Gastrocnemius medialis (tissue), 4 donors: ENCODE measurements around the gene USP9Y.

ENCODE experiments used
- POLR2A ChIP-seq, 2 donors: fragments of 450-650 bp; IDR thresholded peaks; one replicate each; pipeline ENCODE4 v1.6.1; 2017; ENCODE audit warnings: antibody characterized with exemption in 2 of 2, mild to moderate bottlenecking in 2 of 2, moderate library complexity in 2 of 2
- TF ChIP-seq, protein P1 (sequence below), 5 experiments: fragments of 450-650 bp in 3 of 5; fragments of 200-600 bp in 2 of 5; sonication (generic) in 2 of 5; IDR thresholded peaks in 4 of 5; conservative IDR thresholded peaks in 1 of 5; 1 replicate in 4 of 5; 2 replicates in 1 of 5; pipeline ENCODE4 v1.5.1; 2016 to 2019; ENCODE audit warnings: antibody characterized with exemption in 5 of 5, mild to moderate bottlenecking in 3 of 5, moderate library complexity in 3 of 5

DNA sequence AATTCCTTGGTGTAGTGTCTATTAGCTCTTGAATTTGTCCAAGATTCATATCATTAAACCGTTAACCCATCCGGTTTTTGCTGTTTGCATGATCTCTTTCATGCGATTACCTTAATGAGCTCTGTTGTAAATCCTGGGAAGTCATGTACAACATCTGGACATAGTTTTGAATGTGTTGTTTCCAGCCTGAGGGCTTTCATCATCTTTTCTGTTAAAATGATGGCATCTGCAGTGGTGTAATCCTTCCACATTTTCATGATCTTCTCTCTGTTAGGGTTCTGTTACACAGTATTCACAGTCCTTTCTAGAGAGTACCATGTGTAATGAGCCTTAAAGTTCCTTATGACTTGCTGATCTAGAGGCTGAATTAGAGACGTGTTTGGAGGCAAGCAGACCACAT is 64.9 kb downstream of the USP9Y start:
- no peak for TF ChIP-seq POLR2A (IDR thresholded peaks at IDR 0.05)
- TF ChIP-seq, protein P1, sequence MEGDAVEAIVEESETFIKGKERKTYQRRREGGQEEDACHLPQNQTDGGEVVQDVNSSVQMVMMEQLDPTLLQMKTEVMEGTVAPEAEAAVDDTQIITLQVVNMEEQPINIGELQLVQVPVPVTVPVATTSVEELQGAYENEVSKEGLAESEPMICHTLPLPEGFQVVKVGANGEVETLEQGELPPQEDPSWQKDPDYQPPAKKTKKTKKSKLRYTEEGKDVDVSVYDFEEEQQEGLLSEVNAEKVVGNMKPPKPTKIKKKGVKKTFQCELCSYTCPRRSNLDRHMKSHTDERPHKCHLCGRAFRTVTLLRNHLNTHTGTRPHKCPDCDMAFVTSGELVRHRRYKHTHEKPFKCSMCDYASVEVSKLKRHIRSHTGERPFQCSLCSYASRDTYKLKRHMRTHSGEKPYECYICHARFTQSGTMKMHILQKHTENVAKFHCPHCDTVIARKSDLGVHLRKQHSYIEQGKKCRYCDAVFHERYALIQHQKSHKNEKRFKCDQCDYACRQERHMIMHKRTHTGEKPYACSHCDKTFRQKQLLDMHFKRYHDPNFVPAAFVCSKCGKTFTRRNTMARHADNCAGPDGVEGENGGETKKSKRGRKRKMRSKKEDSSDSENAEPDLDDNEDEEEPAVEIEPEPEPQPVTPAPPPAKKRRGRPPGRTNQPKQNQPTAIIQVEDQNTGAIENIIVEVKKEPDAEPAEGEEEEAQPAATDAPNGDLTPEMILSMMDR (IDR thresholded peaks at IDR 0.05 in 4 of 5, conservative IDR thresholded peaks at IDR 0.05 in 1 of 5), result no peak
